Cerebellar nuclear complex (tissue), 1 donor: ENCODE measurements around the gene NGF.

Experiments used
- DNase-seq, 2 experiments: peaks; one replicate each; lab custom pipeline; 2025; lab: John Stamatoyannopoulos, UW

NGF gene

DNA sequence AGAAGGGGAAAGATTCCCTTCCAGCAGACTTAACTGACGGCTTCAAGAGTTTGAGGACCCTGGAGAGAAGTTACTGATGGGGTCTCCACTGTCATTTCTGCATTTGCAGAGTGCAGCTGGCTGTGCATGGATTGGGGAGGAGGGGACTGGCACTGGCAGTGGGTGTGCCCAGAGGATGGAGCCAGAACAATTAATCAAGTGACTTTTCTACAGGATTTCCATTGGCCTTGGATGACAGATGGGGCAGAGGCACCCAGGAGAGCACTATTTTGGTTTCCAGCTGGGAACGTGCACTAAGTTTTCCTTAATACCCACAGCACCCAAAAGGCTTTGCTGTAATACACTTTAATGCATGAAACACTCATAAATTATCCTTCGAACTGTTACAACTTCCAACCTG, 1.3 kb downstream of the NGF start:
- DNase-seq = no peak

DNA sequence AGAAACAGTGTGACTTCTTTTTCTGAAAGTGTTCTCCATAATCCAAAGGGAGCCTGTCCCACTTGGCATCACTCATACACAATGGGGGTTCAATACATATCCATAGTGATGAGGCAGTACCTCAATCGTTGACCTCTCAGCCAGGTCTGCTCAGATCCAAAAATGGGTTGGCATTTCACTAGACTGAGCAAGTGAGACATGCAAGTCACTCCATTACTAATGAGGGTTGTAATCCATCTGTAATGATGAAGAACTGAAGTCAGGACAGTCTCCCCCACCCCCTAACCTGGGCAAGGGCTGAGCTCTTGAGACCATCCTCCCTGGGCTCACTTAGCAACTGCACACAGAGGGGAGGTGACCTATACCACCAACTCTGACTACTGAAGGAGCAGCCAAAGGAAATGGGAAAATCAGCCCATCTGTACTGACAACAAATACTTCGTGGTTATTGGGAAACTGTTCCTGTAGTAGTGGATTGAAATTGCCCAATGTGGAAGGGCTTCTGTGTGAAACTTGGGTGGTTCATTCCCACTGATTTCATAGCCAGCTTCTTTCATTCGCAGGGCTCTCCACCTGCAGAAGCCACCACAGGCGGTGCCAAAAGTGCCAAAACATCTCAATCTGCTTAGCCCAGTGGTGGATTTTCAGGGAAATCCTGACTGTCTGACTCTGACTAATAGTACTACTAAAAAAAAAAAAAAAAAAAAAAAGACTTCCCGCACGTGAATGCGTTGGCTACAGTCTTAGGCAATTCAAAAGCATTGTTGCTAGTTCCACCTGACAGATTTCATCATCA, 5.0 kb downstream of the NGF start:
- DNase-seq = no peak

DNA sequence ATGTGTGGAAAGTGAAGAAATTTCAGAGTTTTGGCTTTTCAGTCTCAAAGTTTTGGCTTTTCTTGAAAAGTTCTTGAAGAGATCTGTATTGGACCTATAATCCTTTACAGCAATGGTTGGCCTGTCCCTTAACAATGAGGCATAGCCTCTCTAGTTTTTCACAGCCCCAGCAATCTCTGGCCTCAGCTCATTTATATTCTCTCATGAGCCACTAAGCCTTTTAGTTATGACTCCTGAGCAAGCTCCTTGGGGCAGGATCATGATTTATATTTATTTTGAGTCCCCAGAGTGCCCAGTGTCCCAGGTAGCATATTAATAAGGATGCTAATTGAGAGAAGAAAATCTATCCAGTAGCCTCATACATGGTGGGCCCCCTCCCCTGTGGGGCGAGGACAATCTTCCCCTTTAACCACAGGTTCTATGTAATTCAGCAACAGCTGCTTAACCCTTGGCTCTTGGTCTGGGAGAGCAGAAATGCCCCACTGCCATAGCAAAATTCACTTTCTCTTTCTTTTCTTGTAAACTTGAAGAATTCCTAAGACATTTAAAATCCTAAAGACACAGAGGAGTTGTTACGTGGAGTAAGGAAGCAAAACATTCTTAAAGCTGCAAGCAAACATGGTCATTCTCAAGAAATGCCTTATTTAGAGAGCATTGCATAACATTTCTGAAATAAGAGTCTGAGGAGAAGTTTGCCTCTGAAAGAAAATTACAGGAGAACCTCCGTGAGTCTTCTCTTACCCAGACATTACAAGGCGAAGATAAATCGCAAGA, 6.3 kb downstream of the NGF start:
- DNase-seq = no peak

DNA sequence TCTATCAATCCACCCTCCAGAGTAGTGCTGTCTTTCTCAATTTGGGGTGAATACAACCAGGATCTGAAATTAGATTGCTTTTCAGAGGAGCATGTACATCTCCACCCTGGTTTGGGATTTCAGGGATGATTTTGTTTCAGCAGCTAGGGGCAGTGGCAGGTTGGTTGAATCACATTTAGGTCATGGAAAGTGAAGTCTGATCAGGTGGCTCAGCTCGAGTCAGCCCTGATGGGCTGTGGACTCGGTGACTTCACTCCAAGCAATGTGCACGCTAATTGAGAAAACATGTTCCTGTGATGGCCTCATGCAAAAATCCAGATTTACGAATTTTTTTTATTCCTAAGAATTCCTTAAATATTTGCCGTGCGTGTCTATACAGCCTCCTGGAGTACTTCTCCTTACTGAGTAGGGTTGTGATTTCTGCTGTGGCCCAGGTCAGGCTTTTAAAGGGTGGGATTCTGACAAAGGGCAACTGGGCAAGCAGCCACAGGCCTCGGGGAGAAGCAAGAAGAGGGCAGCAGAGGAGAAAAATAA, 7.5 kb downstream of the NGF start:
- no peak for DNase-seq

DNA sequence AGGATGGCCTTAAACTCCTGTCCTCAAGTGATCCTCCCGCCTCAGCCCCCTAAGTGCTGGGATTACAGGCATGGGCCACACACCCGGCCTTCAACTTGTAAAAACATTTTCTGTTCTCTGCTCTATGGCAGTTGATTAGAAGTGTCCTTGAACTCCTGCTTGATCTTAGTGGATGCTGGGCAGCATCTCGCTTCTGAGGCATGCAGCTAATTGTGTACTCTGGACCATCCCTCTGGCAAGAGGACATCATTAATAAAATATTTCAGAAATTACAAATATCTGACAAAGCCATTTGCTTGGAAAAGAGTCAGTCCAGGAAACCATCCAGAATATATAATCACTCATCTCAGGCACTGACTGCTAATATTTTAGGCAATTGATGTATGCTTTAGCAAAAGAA, 8.1 kb downstream of the NGF start:
- DNase-seq = no peak

DNA sequence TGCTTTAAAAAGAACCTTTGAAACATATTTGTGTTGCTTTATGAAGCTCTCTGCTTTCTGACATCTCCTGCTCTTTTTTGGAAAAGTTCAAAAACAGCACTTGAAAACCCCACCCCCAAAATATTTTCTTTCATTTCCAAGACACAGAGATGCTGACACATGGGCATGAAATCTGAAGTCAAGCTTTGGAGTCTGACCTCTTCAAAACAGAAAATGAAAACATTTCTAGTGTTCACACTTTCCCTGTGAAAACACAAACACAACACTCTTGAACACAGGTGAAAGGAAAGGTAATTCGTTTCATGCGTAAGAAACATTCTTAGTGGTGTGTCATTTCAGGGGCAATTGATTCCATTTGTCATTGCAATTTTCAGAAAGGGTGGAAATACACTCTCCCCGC, 10.8 kb downstream of the NGF start:
- DNase-seq = no peak

DNA sequence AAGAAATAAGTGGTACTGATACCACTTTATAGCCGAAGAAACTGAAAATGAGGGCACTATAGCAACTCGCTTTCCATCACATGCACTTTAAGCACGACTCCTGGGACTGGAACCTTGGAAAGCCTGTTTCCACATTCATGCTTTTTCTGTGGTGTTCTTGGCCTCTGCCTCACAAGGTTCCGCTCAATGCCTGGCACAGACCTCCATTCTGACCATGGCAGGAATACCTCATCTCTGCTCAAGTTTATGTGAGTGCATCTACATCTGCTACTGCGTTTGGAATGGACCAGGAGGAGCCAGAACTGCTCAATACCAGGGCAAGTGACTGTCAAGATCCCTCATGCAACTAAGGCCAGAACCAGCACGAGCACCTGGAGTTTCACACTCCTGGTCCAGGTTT, 11.6 kb downstream of the NGF start:
- DNase-seq = no peak

DNA sequence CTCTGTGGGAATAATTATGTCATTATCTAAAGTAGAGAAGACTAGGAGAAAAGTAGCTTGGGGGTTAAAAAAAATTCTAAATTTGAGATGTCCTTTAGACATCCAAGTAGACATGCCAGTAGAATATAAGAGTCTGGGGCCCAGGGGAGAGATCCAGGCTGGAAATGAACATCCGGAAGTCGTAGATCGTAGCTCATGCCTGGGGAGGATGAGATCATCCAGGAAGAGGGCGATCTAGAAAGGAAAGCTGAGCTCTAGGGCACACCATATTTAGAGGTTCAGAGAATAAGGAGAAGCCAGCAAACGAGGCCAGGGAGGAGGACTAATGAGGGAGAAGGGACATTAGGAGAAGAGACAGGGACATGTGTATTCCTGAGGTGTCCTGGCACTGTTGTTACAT, 12.2 kb downstream of the NGF start:
- DNase-seq = no peak

DNA sequence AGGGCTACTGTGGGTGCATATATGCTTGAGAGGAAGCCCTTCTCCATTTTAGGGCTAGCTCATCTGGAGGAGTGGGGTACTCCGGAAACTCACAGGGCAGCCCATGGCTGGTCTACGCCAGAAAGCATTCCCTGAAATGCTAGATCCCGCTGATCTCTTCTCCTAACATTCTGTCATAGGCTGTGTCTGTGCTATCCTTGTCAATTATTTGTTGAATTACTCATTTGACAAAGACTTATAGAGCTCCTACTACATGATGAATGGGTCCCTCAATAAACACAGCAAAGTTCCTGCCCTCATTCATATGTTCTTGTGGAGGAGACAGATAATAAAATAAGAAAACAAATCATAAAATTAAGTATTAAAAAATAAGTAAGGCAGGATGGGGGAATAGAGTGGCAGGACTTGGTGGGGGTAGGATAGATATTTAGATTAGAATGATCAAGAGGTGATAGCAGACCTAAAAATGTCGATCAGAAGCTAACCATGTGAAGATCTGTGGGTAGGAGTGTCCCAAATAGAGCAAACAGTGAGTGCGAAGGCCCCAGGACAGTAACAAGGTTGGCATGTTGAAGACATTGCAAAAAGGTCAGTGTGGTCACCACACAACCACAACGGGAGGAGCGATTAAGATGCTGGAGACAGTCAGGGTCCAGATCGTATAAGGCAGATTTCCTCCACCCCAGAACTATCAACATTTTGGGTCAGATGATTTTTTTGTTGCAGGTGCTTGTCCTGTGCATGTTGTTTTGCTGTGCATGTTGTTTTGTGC, 13.2 kb downstream of the NGF start:
- DNase-seq = no peak

DNA sequence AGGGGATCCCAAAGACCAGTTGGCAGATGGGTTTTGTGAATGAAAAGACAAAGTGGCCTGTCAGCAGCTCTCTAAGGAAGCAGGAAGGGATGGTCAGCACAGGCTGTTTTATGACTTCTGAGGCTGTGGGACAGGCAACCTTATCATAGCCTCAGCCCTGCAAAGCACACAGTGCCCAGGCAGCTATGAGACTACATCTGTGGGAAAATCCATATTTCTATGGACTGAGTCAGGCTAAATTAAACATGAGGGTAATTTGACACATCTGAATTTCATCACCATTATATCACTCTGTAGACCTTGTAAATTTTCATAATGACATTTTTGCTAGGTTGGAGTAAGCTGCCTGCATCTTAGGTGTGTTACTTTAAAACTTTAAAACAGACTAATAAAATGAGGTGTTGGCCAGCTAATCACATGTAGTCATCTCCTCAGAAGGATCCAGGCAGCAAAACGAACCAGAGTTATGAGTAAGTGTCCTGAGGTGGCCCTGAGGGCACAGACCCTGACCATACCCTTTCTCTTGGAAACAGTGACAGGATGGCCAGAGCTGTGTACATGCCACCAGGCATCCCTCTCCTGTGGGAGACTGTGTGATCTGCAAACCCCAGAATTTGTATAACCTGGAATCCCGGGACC, 14.6 kb downstream of the NGF start:
- DNase-seq = no peak

DNA sequence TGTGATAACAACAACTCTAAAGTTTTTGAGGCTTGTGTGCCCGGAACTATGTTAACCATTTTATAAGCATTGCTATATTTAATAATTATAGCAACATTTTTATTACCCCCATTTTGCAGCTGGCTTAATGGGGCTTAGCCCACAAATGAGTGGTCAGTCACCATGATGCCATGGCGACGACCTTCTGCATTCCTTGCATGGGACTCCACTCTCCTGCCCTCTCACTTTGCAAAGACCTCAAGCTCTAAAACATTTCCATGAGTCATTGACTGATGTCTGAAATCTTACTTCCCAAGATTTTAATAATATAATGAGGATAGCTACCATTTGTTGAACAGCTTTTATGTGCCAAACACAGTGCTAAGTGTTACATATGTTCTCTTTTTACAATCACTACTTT, 15.4 kb downstream of the NGF start:
- no peak for DNase-seq

DNA sequence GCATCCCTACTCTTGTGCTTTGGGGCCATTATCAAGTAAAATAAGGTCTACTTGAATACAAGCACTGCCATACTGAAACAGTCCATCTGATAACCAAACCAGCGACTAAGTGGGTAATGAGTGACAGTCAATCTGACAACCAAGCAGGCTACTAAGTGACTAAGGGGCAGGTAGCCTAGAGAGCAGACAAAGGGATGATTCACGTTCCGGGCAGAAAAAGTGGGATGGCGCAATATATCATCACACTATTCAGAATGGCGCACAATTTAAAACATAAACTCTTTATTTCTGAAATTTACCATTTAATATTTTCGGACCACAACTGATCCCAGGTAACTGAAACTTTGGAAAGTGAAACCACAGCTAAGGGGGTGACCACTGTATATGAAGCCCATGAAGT, 17.7 kb downstream of the NGF start:
- no peak for DNase-seq

DNA sequence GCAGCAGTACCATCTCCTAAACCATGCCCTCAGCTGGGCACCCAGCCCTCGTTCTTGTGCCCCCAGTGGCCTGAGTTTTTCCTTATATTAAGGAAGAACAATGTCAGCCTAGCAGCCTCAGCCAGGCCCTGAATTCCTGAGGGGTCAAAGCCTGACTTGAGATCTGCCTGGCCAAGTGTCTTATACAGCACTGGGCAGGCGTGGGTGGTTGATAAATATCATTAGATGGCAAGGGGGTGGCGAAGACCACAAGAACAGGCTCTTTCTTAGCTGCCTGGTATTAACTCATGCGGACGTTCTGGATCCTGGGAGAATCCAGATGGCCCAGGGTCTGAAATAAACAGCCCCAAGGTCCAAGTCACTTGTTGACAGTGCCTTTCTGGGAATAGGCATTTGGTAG, 18.3 kb downstream of the NGF start:
- DNase-seq = no peak

DNA sequence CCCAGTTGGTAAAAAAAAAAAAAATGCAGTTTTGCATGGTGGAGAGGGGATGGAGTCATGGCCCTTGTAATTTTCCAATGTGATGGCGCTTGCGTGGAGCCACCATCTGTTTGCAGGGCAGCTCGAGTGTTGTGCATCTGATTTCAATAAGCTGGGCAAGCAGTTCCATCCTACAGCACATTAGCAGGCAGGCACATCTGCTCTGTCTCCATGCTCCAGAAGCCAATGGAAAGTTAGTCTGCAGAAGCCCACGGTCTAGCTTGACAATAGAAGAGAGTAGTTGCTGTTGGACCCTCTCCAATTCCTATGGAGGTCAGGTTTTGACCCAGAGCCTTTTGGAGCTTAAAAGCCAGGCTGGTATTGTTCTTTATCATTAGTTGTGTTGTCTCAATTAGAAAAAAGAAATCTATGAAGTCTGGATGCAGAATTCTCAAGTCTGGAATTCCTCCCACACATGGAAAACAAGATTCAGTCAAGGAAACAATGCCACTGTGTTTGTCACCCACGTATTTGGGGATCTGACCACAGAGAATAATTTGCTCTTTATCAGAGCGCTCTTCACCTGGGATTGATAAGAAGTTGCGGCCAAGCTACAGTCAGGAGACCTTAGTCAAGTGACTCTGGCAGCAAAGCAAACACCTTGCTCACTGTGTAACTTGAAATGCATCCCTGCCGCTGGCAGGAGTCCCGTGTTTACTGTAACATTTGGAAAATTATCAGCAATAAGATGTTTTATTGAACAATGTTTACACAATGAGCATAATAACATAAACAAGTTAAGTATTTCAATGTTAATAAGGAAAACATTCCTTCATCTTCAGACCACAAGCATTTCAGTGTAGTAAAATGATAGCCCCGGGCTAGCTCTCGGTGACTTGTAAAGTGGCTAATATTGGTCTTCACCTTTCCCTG, 20.7 kb downstream of the NGF start:
- no peak for DNase-seq

DNA sequence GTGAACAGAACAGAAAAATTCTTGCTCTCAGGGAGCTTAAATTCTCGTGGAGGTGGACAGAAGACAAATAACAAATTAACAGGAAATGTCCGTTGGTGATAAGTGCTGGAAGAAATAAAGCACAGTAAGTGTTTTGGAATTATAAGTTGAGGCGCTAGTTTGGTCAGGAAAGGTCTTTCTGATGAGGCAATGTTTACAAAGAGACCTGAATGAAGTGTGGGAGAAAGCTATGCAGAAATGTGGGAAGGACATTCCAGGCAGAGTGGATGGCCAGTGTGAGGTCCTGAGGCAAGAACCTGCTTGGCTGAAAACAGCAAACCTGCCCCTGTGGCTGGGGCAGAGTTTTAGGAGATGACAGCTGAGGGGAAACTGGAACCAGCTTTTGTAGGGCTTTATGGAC, 23.3 kb downstream of the NGF start:
- no peak for DNase-seq

DNA sequence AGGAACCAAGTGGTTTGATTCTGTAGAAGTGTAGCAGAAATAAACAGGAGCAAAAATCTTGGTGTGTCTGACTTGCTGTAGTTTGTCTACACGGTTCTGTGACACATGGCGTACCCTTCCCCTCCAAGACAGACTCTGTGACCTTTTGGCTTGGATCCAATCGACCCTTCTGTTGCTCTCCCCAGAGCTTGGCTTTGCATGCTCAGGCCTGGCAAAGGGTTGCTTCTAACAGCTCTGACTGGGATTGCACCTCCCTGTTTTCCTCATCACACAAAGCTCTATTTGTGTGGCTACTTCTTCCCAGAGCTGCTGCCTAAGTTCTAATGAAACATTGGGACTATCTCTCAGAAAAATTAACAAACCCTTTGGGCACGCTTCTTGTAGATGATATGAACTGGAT, 24.0 kb downstream of the NGF start:
- DNase-seq = no peak

DNA sequence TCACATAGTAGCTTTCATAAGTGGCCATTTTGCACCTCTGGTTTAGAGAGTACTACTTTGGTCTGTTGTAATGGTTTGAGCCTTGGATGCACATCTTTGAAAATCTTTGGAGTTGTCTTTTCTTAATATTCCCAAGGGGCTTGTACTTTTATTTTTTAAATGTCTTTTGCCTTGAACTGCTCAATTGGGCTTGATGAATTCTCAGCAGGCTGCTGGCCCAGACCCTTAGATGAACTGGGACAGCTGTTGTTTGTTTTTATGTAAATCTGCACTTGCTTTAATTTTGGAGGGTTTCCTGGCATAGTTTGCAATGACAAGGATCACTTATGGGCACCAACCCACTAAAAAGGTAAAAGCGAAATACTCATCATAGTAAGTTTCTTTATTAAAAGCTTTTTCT, 24.9 kb downstream of the NGF start:
- no peak for DNase-seq

DNA sequence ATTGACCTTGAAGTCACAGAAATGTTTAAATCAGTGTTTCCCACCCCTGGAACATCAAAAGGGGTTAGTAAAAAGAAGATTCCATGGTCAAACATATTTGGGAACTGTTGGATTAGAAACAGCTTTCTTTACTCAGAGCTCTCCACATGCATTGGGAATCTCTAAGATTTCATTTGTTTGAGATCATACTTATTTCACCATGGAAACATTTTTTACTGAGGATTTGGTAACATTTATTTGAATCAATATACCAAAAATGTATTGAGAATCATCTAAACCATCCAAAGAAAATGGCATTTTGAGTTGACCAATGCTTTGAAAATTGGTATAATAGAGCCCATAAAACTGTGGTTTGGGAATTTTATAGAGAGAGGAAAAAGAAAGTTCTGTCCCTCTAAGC, 25.3 kb downstream of the NGF start:
- no peak for DNase-seq

DNA sequence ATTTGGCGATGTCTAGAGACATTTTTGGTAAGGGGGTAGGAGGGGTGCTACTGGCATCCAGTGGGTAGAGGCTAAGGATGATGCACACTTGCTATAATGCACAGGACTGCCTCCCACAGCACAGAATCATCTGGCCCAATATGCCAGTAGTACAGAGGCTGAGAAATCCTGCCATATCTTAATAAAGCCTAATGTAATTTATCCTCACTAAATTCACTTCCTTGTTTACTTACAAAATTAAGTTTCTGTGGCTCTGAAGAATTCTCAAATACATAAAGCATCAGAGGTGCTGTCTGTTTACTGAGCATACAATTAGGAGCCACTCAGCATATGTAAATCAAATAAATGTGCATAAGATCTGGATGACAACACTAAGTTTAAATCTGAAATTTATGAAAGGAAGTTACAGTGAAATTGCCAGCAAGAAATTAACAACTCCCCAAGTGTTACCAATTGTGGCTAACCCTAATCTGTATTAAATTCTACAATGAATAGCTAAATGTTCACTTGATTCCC, 26.5 kb downstream of the NGF start:
- no peak for DNase-seq

DNA sequence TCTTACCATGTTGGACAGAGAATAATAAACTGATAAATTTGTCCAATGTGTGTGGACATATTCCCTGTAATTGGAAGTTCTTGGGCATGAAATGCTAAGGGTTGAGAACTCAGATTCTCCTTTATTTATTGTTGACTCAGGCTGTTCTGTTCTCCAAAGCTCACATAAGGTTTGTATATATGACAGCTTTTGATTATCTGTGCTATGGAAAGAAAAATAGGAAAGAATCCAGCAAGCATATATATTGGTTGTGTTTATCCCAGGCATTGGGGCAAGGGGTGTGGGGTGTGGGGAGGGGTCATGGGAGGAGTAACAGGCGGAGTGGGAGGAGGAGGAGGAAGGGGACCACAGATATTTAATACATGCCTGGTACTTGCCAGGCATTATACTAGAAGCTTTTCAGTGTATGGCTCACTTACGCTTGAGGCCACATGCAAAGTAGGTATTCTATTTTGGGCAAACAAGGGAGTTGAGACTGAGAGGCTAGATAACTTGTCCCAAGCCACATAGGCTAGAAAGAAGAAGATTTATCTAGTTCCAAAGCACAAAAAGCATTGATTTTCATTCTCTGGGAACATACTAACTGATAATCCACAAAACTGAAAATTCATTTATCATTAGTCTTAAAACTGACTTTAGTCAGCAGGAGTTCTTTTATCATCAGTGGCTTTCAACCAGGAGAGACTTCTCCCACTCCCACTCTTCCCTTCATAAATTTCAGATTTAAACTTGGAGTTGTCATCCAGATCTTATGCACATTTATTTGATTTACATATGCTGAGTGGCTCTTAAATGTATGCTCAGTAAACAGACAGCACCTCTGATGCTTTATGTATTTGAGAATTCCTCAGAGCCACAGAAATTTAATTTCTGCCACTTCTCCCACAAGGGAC, 27.2 kb downstream of the NGF start:
- no peak for DNase-seq
